Caco-2 (cell line): ENCODE data around the gene UTS2. TPM values are rescaled to one million over a fixed set of nuclear protein-coding genes. Genes with fewer than 3 reads are reported as not detected.

ENCODE experiments used
- BruUV-seq: library from RNA; stranded (reverse); fragments of 400-500 nt; replicated peaks from 2 replicates; lab custom pipeline; 2021; lab: Mats Ljungman, UMichigan
- CTCF ChIA-PET: fragments of 300-600 bp; sonication (Branson Sonifier 250); formaldehyde crosslinking; loops from one replicate; lab custom pipeline; 2022; ENCODE audit warnings: antibody characterized with exemption; lab: Charles Lee
- POLR2A ChIA-PET: fragments of 300-600 bp; sonication (Branson Sonifier 250); formaldehyde crosslinking; loops from one replicate; lab custom pipeline; 2022; ENCODE audit warnings: antibody characterized with exemption; lab: Charles Lee
- DNase-seq, 2 experiments: peaks; one replicate each; pipeline versions ENCODE4 v3.0.0 to v3.0.0-alpha.2; 2020 to 2022
- H3K27me3 ChIP-seq: replicated peaks from 2 replicates; pipeline ENCODE4 v1.6.0; 2011; ENCODE audit warnings: low read length; ENCODE audit not compliant: control insufficient read depth, insufficient read depth
- H3K36me3 ChIP-seq: 2 replicates; pipeline ENCODE4 v1.5.1; 2011; ENCODE audit warnings: low read length; ENCODE audit not compliant: control insufficient read depth, insufficient read depth
- H3K4me1 ChIP-seq: fragments of 250-450 bp; sonication (Bioruptor Pico); 2 replicates; pipeline ENCODE4 v1.5.1; 2020; ENCODE audit warnings: mild to moderate bottlenecking
- H3K4me3 ChIP-seq: 2 replicates; pipeline ENCODE4 v1.5.1; 2011; ENCODE audit warnings: low read depth, mild to moderate bottlenecking, control low read depth, low read length
- H3K9me3 ChIP-seq: fragments of 250-450 bp; sonication (Bioruptor Pico); 2 replicates; pipeline ENCODE4 v1.5.1; 2020; ENCODE audit warnings: mild to moderate bottlenecking, moderate library complexity
- H3K27ac Mint-ChIP-seq: one replicate; pipeline ENCODE4 v1.8.0; 2022; ENCODE audit warnings: mixed read lengths; ENCODE audit not compliant: unreplicated experiment
- H3K27me3 Mint-ChIP-seq: one replicate; pipeline ENCODE4 v1.8.0; 2022; ENCODE audit warnings: mixed read lengths; ENCODE audit not compliant: insufficient read depth, unreplicated experiment
- H3K36me3 Mint-ChIP-seq: one replicate; pipeline ENCODE4 v1.8.0; 2022; ENCODE audit warnings: mild to moderate bottlenecking, mixed read lengths; ENCODE audit not compliant: insufficient read depth, unreplicated experiment
- H3K4me1 Mint-ChIP-seq: one replicate; pipeline ENCODE4 v1.8.0; 2022; ENCODE audit warnings: low read depth, mixed read lengths; ENCODE audit not compliant: unreplicated experiment
- H3K4me3 Mint-ChIP-seq: one replicate; pipeline ENCODE4 v1.8.0; 2022; ENCODE audit warnings: mild to moderate bottlenecking, moderate library complexity, mixed read lengths; ENCODE audit not compliant: unreplicated experiment
- H3K9me3 Mint-ChIP-seq: one replicate; pipeline ENCODE4 v1.8.0; 2022; ENCODE audit warnings: mixed read lengths; ENCODE audit not compliant: unreplicated experiment
- CTCF ChIP-seq, 2 experiments: fragments of 200-600 bp in 1 of 2; IDR thresholded peaks; 1 replicate in 1 of 2; 2 replicates in 1 of 2; pipeline versions ENCODE4 v1.5.1 to v1.8.0; 2011 to 2022; ENCODE audit warnings: antibody characterized with exemption in 1 of 2, control low read depth in 1 of 2, inconsistent platforms in 1 of 2, low read depth in 1 of 2, low read length in 1 of 2, mild to moderate bottlenecking in 1 of 2, moderate library complexity in 1 of 2; ENCODE audit not compliant: insufficient read depth in 1 of 2, severe bottlenecking in 1 of 2, unreplicated experiment in 1 of 2
- intact Hi-C: fragments of 100-400 bp; cut with micrococcal nuclease; formaldehyde crosslinking; loops from one replicate; pipeline ENCODE4 v1.10.0; 2022; ENCODE audit not compliant: unreplicated experiment
- total RNA-seq: library from RNA; stranded (reverse); gene quantifications from 2 replicates; pipeline ENCODE4 v1.2.3, GENCODE V29; 2022

The UTS2 gene
- total RNA-seq, 1 experiment from 2014 or later: 10.8 TPM

DNA sequence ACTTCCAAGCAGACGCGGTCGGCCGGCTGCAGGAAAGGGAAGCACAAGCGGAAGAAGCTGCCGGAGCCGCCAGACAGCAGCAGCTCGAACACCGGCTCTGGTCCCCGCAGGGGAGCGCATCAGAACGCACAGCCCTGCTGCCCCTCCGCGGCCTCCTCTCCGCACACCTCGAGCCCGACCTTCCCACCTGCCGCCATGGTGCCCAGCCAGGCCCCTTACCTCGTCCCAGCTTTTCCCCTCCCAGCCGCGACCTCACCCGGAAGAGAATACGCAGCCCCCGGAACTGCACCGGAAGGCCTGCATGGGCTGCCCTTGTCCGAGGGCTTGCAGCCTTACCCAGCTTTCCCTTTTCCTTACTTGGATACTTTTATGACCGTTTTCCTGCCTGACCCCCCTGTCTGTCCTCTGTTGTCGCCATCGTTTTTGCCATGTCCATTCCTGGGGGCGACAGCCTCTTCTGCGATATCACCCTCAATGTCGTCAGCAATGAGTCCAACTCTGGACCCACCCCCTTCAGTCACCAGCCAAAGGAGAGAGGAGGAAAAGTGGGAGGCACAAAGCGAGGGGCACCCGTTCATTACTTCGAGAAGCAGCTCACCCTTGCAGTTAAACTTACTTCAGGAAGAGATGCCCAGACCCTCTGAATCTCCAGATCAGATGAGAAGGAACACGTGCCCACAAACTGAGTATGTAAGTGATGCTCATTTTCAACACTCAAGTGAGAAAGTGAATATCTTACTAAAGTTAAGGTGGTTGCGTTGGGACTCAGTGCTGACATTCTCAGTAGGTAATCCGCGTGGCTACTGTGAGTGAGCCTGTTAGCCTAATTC lies 25.5 kb downstream of the UTS2 start:
- Mint-ChIP-seq H3K27me3 (no peaks in the 10 kb centered on the region), H3K27ac (no peak overlapping the region), H3K4me1 (no peaks in the 10 kb centered on the region), H3K36me3 (peaks cover 41% of the 10 kb centered on the region), H3K4me3 (no peak overlapping the region), H3K9me3 (no peaks in the 10 kb centered on the region)
- Histone ChIP-seq H3K9me3 (no peaks in the 10 kb centered on the region), H3K36me3 (no peaks in the 10 kb centered on the region; the same call in 1 of the 2 replicates), H3K4me3 (no peak overlapping the region), H3K27me3 (no peaks in the 10 kb centered on the region), H3K4me1 (no peaks in the 10 kb centered on the region; the same call in 1 of the 2 replicates)
- POLR2A ChIA-PET: no interaction called here
- no TSS peak for BruUV-seq
- TF ChIP-seq CTCF (IDR thresholded peaks at IDR 0.05; ENCODE audit: insufficient read depth in 1 of 2, low read depth in 1 of 2, low read length in 1 of 2, severe bottlenecking in 1 of 2, unreplicated experiment in 1 of 2): no peak
- intact Hi-C loops: no loop called here
- no peak for DNase-seq
- CTCF ChIA-PET: interaction anchor here (0.6 kb wide), 1 partner anchor 78 kb away, joined by 4 read pairs; no protein-coding TSS in a partner anchor

GRCh38 chr1:7826363-7826762 lies 26.5 kb downstream of the UTS2 start:
- intact Hi-C loops: no loop called here
- Mint-ChIP-seq H3K4me3 (no peak overlapping the region), H3K27me3 (no peaks in the 10 kb centered on the region), H3K9me3 (no peaks in the 10 kb centered on the region), H3K36me3 (peaks cover 37% of the 10 kb centered on the region), H3K4me1 (no peaks in the 10 kb centered on the region), H3K27ac (no peak overlapping the region)
- POLR2A ChIA-PET: no interaction called here
- no peaks in the 10 kb centered on the region for H3K9me3 ChIP-seq
- H3K4me1 ChIP-seq: no peaks in the 10 kb centered on the region
- no peaks in the 10 kb centered on the region for H3K27me3 ChIP-seq
- no TSS peak for BruUV-seq
- TF ChIP-seq CTCF (IDR thresholded peaks at IDR 0.05; ENCODE audit: insufficient read depth in 1 of 2, low read depth in 1 of 2, low read length in 1 of 2, severe bottlenecking in 1 of 2, unreplicated experiment in 1 of 2): no peak
- CTCF ChIA-PET: no interaction called here
- no peak for DNase-seq
- H3K4me3 ChIP-seq: no peak overlapping the region
- no peaks in the 10 kb centered on the region; the same call in 1 of the 2 replicates for H3K36me3 ChIP-seq

- H3K4me3 ChIP-seq: no peak overlapping the region
- H3K27me3 Mint-ChIP-seq: no peaks in the 10 kb centered on the region
- no peak for TF ChIP-seq CTCF (IDR thresholded peaks at IDR 0.05; ENCODE audit: insufficient read depth in 1 of 2, low read depth in 1 of 2, low read length in 1 of 2, severe bottlenecking in 1 of 2, unreplicated experiment in 1 of 2)
- ChIA-PET POLR2A (no interaction called here), CTCF (no interaction called here)
- H3K4me1 ChIP-seq: no peaks in the 10 kb centered on the region
- H3K4me3 Mint-ChIP-seq: no peak overlapping the region
- no peaks in the 10 kb centered on the region for H3K4me1 Mint-ChIP-seq
- no peaks in the 10 kb centered on the region for H3K9me3 Mint-ChIP-seq
- no peaks in the 10 kb centered on the region; the same call in none of the 2 replicates for H3K36me3 ChIP-seq
- intact Hi-C loops: no loop called here
- H3K9me3 ChIP-seq: no peaks in the 10 kb centered on the region
- DNase-seq: no peak
- no peaks in the 10 kb centered on the region for H3K27me3 ChIP-seq
- no TSS peak for BruUV-seq
- peaks cover 25% of the 10 kb centered on the region for H3K36me3 Mint-ChIP-seq
- no peak overlapping the region for H3K27ac Mint-ChIP-seq
These were observed 28.2 kb downstream of the UTS2 start for GRCh38 chr1:7824701-7825100.
